ENCODE data around the gene PRICKLE1.

The PRICKLE1 gene

GRCh38 chr12:42588524-42589464 is 752 bp downstream of the PRICKLE1 start:
- no peak for DNase-seq (ENCODE audit: low read depth)

- no peak for DNase-seq (ENCODE audit: low read depth)
These were observed 1.7 kb downstream of the PRICKLE1 start for GRCh38 chr12:42587601-42588523.

- no peak for DNase-seq (ENCODE audit: low read depth)
These were observed 3.3 kb downstream of the PRICKLE1 start for GRCh38 chr12:42586268-42586667.

- no peak for DNase-seq (ENCODE audit: low read depth)
These were observed 3.7 kb downstream of the PRICKLE1 start for GRCh38 chr12:42585841-42586216.

- DNase-seq (ENCODE audit: low read depth), result no peak
These were observed 4.2 kb downstream of the PRICKLE1 start for GRCh38 chr12:42585154-42585840.

GRCh38 chr12:42584651-42585111 is 4.9 kb downstream of the PRICKLE1 start:
- DNase-seq (ENCODE audit: low read depth), result no peak

GRCh38 chr12:42583016-42583415 is 6.5 kb downstream of the PRICKLE1 start:
- no peak for DNase-seq (ENCODE audit: low read depth)

GRCh38 chr12:42582498-42582897 is 7.0 kb downstream of the PRICKLE1 start:
- DNase-seq (ENCODE audit: low read depth), result no peak

GRCh38 chr12:42582050-42582449 is 7.5 kb downstream of the PRICKLE1 start:
- DNase-seq (ENCODE audit: low read depth), result no peak

GRCh38 chr12:42576374-42576773 is 13.2 kb downstream of the PRICKLE1 start:
- DNase-seq (ENCODE audit: low read depth), result no peak

GRCh38 chr12:42575717-42576116 is 13.8 kb downstream of the PRICKLE1 start:
- DNase-seq (ENCODE audit: low read depth), result no peak

GRCh38 chr12:42574851-42575266 is 14.7 kb downstream of the PRICKLE1 start:
- DNase-seq (ENCODE audit: low read depth), result no peak

- no peak for DNase-seq (ENCODE audit: low read depth)
These were observed 18.1 kb downstream of the PRICKLE1 start for GRCh38 chr12:42571327-42572009.

GRCh38 chr12:42570076-42570475 is 19.5 kb downstream of the PRICKLE1 start:
- no peak for DNase-seq (ENCODE audit: low read depth)

GRCh38 chr12:42568952-42569915 is 20.3 kb downstream of the PRICKLE1 start:
- DNase-seq (ENCODE audit: low read depth), result no peak

- DNase-seq (ENCODE audit: low read depth), result no peak
These were observed 23.9 kb downstream of the PRICKLE1 start for GRCh38 chr12:42565633-42566032.

GRCh38 chr12:42564996-42565395 is 24.6 kb downstream of the PRICKLE1 start:
- DNase-seq (ENCODE audit: low read depth), result no peak

GRCh38 chr12:42564556-42564955 is 25.0 kb downstream of the PRICKLE1 start:
- DNase-seq (ENCODE audit: low read depth), result no peak

- no peak for DNase-seq (ENCODE audit: low read depth)
These were observed 28.6 kb downstream of the PRICKLE1 start for GRCh38 chr12:42560977-42561376.

- DNase-seq (ENCODE audit: low read depth), result no peak
These were observed 31.9 kb downstream of the PRICKLE1 start for GRCh38 chr12:42557586-42558172.
